Sigmoid colon (tissue), 7 donors: ENCODE results near the gene FBXO15. TPM values are rescaled to one million over a fixed set of nuclear protein-coding genes. Genes with fewer than 3 reads are reported as not detected.

ENCODE experiments used
- DNase-seq: peaks from one replicate; pipeline ENCODE4 v3.0.0-alpha.2; 2019
- H3K27ac ChIP-seq, 4 donors: fragments of 200-600 bp; sonication (generic); one replicate each; pipeline ENCODE4 v1.5.1; 2016 to 2019; ENCODE audit warnings: mild to moderate bottlenecking in 1 of 4
- H3K27me3 ChIP-seq, 3 donors: fragments of 200-600 bp; sonication (generic); one replicate each; pipeline ENCODE4 v1.5.1; 2019; ENCODE audit warnings: mild to moderate bottlenecking in 1 of 3
- H3K36me3 ChIP-seq, 4 donors: fragments of 200-600 bp; sonication (generic); one replicate each; pipeline ENCODE4 v1.5.1; 2016 to 2019
- H3K4me1 ChIP-seq, 4 donors: fragments of 200-600 bp; sonication (generic); one replicate each; pipeline ENCODE4 v1.5.1; 2017 to 2019
- H3K4me3 ChIP-seq, 4 donors: fragments of 200-600 bp; sonication (generic); one replicate each; pipeline ENCODE4 v1.5.1; 2017 to 2019; ENCODE audit warnings: mild to moderate bottlenecking in 2 of 4, moderate library complexity in 1 of 4
- H3K9me3 ChIP-seq, 4 donors: fragments of 200-600 bp in 3 of 4; sonication (generic) in 3 of 4; one replicate each; pipeline versions ENCODE4 v1.5.1 to v1.6.1; 2013 to 2019
- EP300 ChIP-seq, 4 donors: sonication (generic); formaldehyde crosslinking; IDR thresholded peaks; one replicate each; pipeline ENCODE4 v1.6.1; 2017; ENCODE audit warnings: antibody characterized with exemption in 4 of 4
- POLR2A ChIP-seq, 2 donors: fragments of 450-650 bp; IDR thresholded peaks; one replicate each; pipeline ENCODE4 v1.6.1; 2016; ENCODE audit warnings: antibody characterized with exemption in 2 of 2, mild to moderate bottlenecking in 2 of 2, moderate library complexity in 2 of 2
- POLR2AphosphoS5 ChIP-seq, 4 donors: sonication (generic); formaldehyde crosslinking; IDR thresholded peaks; one replicate each; pipeline ENCODE4 v1.6.1; 2017; ENCODE audit warnings: antibody characterized with exemption in 4 of 4
- WGBS, 2 donors: extraction: QIAGEN DNeasy Blood & Tissue Kit; methylation state at CpG; one replicate each; pipeline ENCODE4 v1.1.7; 2013; 5-methylcytosine and 5-hydroxymethylcytosine counted together
- intact Hi-C: fragments of 100-400 bp; cut with DNase I; formaldehyde crosslinking; loops from one replicate; pipeline ENCODE4 v1.15.1; 2023
- polyA plus RNA-seq, 3 donors: library from polyadenylated mRNA; stranded (reverse); fragments of 200-250 nt; gene quantifications; one replicate each; pipeline ENCODE4 v1.2.3, GENCODE V29; 2013
- total RNA-seq, 4 donors: library from RNA; depleted of rRNA; stranded (reverse); fragments of >200 nt; gene quantifications; one replicate each; pipeline ENCODE4 v1.1.0, GENCODE V29; 2016
- TF ChIP-seq, protein P1 (sequence below), 4 experiments: fragments of 450-650 bp in 3 of 4; fragments of 200-600 bp in 1 of 4; IDR thresholded peaks; one replicate each; pipeline ENCODE4 v1.5.1; 2016 to 2019; ENCODE audit warnings: antibody characterized with exemption in 4 of 4, mild to moderate bottlenecking in 3 of 4, moderate library complexity in 2 of 4
- donor health status: healthy with polysubstance abuse.
- donor health status: Bipolar disorder and iron deficiency.
- donor health status: healthy.

The FBXO15 gene
- total and polyA plus RNA-seq, 7 donors, result 0.36 to 2.2 (median 0.87) TPM; not detected in 4

DNA sequence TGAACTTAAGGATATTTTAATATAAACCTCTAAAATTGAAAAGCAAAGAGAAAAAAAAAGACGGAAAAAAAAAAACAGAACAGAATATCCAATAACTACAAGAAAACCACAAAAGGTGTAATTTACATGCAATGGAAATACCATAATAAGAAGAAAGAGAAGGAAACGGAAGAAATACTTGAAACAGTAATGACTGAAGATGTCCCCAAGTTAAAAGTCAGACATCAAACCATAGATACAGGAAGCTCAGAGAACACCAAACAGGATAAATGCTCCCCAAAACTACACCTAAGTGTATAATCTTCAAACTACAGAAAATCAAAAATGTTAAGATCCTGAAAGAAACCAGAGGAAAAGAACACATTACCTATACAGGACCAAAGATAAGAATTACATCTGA is 39.2 kb downstream of the FBXO15 start:
- H3K4me1 ChIP-seq, result no peaks in the 10 kb centered on the region
- DNase-seq, result no peak
- no peak for TF ChIP-seq POLR2A (IDR thresholded peaks at IDR 0.05)
- TF ChIP-seq, protein P1, sequence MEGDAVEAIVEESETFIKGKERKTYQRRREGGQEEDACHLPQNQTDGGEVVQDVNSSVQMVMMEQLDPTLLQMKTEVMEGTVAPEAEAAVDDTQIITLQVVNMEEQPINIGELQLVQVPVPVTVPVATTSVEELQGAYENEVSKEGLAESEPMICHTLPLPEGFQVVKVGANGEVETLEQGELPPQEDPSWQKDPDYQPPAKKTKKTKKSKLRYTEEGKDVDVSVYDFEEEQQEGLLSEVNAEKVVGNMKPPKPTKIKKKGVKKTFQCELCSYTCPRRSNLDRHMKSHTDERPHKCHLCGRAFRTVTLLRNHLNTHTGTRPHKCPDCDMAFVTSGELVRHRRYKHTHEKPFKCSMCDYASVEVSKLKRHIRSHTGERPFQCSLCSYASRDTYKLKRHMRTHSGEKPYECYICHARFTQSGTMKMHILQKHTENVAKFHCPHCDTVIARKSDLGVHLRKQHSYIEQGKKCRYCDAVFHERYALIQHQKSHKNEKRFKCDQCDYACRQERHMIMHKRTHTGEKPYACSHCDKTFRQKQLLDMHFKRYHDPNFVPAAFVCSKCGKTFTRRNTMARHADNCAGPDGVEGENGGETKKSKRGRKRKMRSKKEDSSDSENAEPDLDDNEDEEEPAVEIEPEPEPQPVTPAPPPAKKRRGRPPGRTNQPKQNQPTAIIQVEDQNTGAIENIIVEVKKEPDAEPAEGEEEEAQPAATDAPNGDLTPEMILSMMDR (IDR thresholded peaks at IDR 0.05), result no peak
- no peak for TF ChIP-seq EP300 (IDR thresholded peaks at IDR 0.05)
- no peak for TF ChIP-seq POLR2AphosphoS5 (IDR thresholded peaks at IDR 0.05)
- no peaks in the 10 kb centered on the region for H3K36me3 ChIP-seq
- no peak overlapping the region for H3K27ac ChIP-seq
- intact Hi-C loops, result no loop called here
- no peaks in the 10 kb centered on the region for H3K27me3 ChIP-seq
- 79 to 86% methylated on average over 2 of the region's 2 CpGs for WGBS, 2 donors
- peaks cover 0 to 13% (median 4%) of the 10 kb centered on the region in 4 donors for H3K9me3 ChIP-seq
- H3K4me3 ChIP-seq, result no peak overlapping the region

GRCh38 chr18:74097803-74098202 is 49.8 kb downstream of the FBXO15 start:
- Histone ChIP-seq H3K36me3 (no peaks in the 10 kb centered on the region), H3K4me1 (no peaks in the 10 kb centered on the region)
- 78 to 87% methylated on average over 1 of the region's 1 CpG for WGBS, 2 donors

GRCh38 chr18:74092922-74093321 is 54.7 kb downstream of the FBXO15 start:
- H3K4me3 ChIP-seq, result no peak overlapping the region
- no peaks in the 10 kb centered on the region for H3K27me3 ChIP-seq
- DNase-seq, result no peak
- intact Hi-C loops, result no loop called here
- WGBS, 2 donors, result 87 to 93% methylated on average over 3 of the region's 3 CpGs
- H3K36me3 ChIP-seq, result no peaks in the 10 kb centered on the region
- H3K27ac ChIP-seq, result no peak overlapping the region
- no peaks in the 10 kb centered on the region for H3K9me3 ChIP-seq
- H3K4me1 ChIP-seq, result no peaks in the 10 kb centered on the region
- TF ChIP-seq EP300 (IDR thresholded peaks at IDR 0.05), result no peak
- no peak for TF ChIP-seq POLR2A (IDR thresholded peaks at IDR 0.05)
- TF ChIP-seq POLR2AphosphoS5 (IDR thresholded peaks at IDR 0.05), result no peak
- TF ChIP-seq, protein P1 (IDR thresholded peaks at IDR 0.05), result no peak

More at GRCh38 chr18:74097803-74098202, 49.8 kb downstream of the FBXO15 start:
- H3K9me3 ChIP-seq, result no peaks in the 10 kb centered on the region
- intact Hi-C loops, result no loop called here
- DNase-seq, result no peak
- TF ChIP-seq EP300 (IDR thresholded peaks at IDR 0.05), result no peak
- H3K27ac ChIP-seq, result no peak overlapping the region
- no peaks in the 10 kb centered on the region for H3K27me3 ChIP-seq
- no peak overlapping the region for H3K4me3 ChIP-seq

DNA sequence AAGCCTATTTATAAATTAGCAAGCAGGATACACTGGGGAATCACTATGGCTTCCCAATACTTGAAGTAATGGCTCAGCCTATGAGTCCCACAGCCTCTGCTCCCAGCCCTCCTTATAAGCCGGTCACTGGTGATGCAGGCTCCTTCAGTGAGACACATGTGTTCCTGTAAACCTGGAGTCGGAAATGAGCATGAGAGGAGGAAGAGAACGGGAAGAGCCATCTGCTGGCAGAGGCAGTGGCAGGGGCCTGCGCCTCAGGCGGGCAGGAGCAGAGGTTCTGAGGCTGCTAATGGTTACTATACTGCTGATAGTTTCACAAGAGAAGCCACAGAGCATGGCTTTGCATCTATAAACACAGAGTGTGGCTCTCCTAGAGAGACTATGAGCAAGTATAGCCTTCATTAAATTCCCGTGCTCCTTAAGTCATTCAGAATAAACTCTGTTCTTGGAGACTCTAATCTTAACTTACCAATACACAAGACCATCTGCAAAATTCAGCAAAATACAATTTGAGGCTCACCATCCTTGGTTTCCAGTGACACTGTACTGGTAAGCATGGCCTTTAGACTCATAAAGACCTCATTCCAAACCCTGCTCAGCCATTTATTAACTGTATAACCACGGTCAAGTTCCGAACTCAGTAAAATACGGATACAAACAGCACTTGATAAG is 63.3 kb downstream of the FBXO15 start:
- peaks cover 0 to 7% (median 3%) of the 10 kb centered on the region in 4 donors for H3K4me1 ChIP-seq
- DNase-seq, result no peak
- H3K9me3 ChIP-seq, result no peaks in the 10 kb centered on the region
- no peaks in the 10 kb centered on the region for H3K36me3 ChIP-seq
- 80 to 92% methylated on average over 9 of the region's 9 CpGs for WGBS, 2 donors
- TF ChIP-seq, protein P1 (IDR thresholded peaks at IDR 0.05), result no peak
- no peak for TF ChIP-seq POLR2AphosphoS5 (IDR thresholded peaks at IDR 0.05)
- TF ChIP-seq EP300 (IDR thresholded peaks at IDR 0.05), result no peak
- no peak for TF ChIP-seq POLR2A (IDR thresholded peaks at IDR 0.05)
- H3K27me3 ChIP-seq, result no peaks in the 10 kb centered on the region
- no peak overlapping the region for H3K27ac ChIP-seq
- intact Hi-C loops, result no loop called here
- no peak overlapping the region for H3K4me3 ChIP-seq

DNA sequence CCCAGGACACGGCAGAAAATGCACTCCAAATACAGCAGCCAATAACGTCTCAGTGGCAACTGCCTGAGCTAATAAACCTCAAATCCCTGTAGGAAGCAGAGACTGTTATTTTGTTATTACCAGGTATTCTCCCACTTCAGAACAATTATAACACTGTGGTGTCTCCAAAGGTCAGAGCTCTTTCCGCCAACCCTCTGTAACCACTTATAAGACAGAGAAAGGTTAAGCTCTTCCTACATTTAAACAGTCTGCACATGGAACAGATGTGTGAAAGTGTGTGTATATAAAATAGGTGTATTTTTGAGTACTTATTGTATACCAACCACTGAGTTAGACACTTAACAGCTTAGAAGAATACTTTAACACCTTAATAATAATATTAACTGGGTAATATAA is 64.1 kb downstream of the FBXO15 start:
- WGBS, 2 donors, result 64 to 84% methylated on average over 3 of the region's 3 CpGs
- intact Hi-C loops, result no loop called here
- TF ChIP-seq POLR2AphosphoS5 (IDR thresholded peaks at IDR 0.05) (no peak), POLR2A (IDR thresholded peaks at IDR 0.05) (no peak), EP300 (IDR thresholded peaks at IDR 0.05) (no peak)
- TF ChIP-seq, protein P1 (IDR thresholded peaks at IDR 0.05), result no peak

More for the DNA sequence above, 64.1 kb downstream of the FBXO15 start:
- DNase-seq, result no peak
- H3K4me1 ChIP-seq, result peaks cover 0 to 7% (median 3%) of the 10 kb centered on the region in 4 donors
- H3K4me3 ChIP-seq, result no peak overlapping the region
- H3K27ac ChIP-seq, result no peak overlapping the region
- H3K36me3 ChIP-seq, result no peaks in the 10 kb centered on the region
- no peaks in the 10 kb centered on the region for H3K9me3 ChIP-seq
- H3K27me3 ChIP-seq, result no peaks in the 10 kb centered on the region
